Parathyroid adenoma (tissue), 2 donors: Measurements from ENCODE around the gene FGF8.

ENCODE experiments used
- H2AFZ ChIP-seq: fragments of 300-600 bp; sonication (generic); one replicate; pipeline ENCODE4 v1.7.0; 2017; ENCODE audit warnings: antibody characterized with exemption, mild to moderate bottlenecking
- H3K27ac ChIP-seq: fragments of 300-600 bp; sonication (generic); one replicate; pipeline ENCODE4 v1.7.0; 2017
- H3K27me3 ChIP-seq: fragments of 300-600 bp; sonication (generic); one replicate; pipeline ENCODE4 v1.7.0; 2017; ENCODE audit warnings: low read length; ENCODE audit not compliant: control insufficient read depth, insufficient read depth
- H3K36me3 ChIP-seq: fragments of 300-600 bp; sonication (generic); one replicate; pipeline ENCODE4 v1.7.0; 2017; ENCODE audit warnings: low read length; ENCODE audit not compliant: control insufficient read depth, insufficient read depth
- H3K4me1 ChIP-seq: fragments of 300-600 bp; sonication (generic); one replicate; pipeline ENCODE4 v1.7.0; 2017; ENCODE audit warnings: control low read depth
- H3K4me2 ChIP-seq: fragments of 300-600 bp; sonication (generic); one replicate; pipeline ENCODE4 v1.7.0; 2017; ENCODE audit warnings: low read length
- H3K4me3 ChIP-seq: fragments of 300-600 bp; sonication (generic); one replicate; pipeline ENCODE4 v1.7.0; 2017; ENCODE audit warnings: low read depth, low read length
- H3K79me2 ChIP-seq: fragments of 300-600 bp; sonication (generic); one replicate; pipeline ENCODE4 v1.7.0; 2017; ENCODE audit warnings: control low read depth
- H3K9ac ChIP-seq: fragments of 300-600 bp; sonication (generic); one replicate; pipeline ENCODE4 v1.7.0; 2017; ENCODE audit warnings: mild to moderate bottlenecking
- H3K9me3 ChIP-seq: fragments of 300-600 bp; sonication (generic); one replicate; pipeline ENCODE4 v1.7.0; 2017; ENCODE audit warnings: low read length; ENCODE audit not compliant: control insufficient read depth
- CTCF ChIP-seq: fragments of 300-600 bp; sonication (generic); IDR thresholded peaks from one replicate; pipeline ENCODE4 v1.7.0; 2017; ENCODE audit warnings: antibody characterized with exemption, mild to moderate bottlenecking
- donor health status: primary hyperparathyroidism.

The FGF8 gene

GRCh38 chr10:101775273-101776160, at the start of gene FGF8:
Gene FGF8 (minus strand): TSS chr10:101776114. CDS start chr10:101775900, 214 bp downstream.
- Histone ChIP-seq H3K79me2 (no peaks in the 10 kb centered on the region), H3K36me3 (no peaks in the 10 kb centered on the region), H3K4me3 (no peak within 1 kb of the TSS), H3K9me3 (no peaks in the 10 kb centered on the region), H3K27ac (no peak within 1 kb of the TSS), H3K27me3 (peaks cover 3% of the 10 kb centered on the region), H3K4me1 (peaks cover 14% of the 10 kb centered on the region), H3K4me2 (no peak within 1 kb of the TSS), H3K9ac (no peak within 1 kb of the TSS), H2AFZ (no peak within 1 kb of the TSS)
- no peak for TF ChIP-seq CTCF

GRCh38 chr10:101824736-101825135, 48.8 kb upstream of the FGF8 start:
- Histone ChIP-seq H3K9ac (no peak overlapping the region), H2AFZ (no peak overlapping the region), H3K27me3 (no peaks in the 10 kb centered on the region), H3K4me1 (no peaks in the 10 kb centered on the region), H3K9me3 (no peaks in the 10 kb centered on the region), H3K4me2 (no peak overlapping the region), H3K36me3 (no peaks in the 10 kb centered on the region), H3K79me2 (no peaks in the 10 kb centered on the region), H3K4me3 (no peak overlapping the region), H3K27ac (no peak overlapping the region)
- no peak for TF ChIP-seq CTCF

- peaks cover 24% of the 10 kb centered on the region for H3K79me2 ChIP-seq
- H3K4me3 ChIP-seq = peak overlapping the region; percentile 97
- peak overlapping the region; percentile 95 for H2AFZ ChIP-seq
- H3K27ac ChIP-seq = peak overlapping the region; percentile 97
- H3K4me2 ChIP-seq = peak overlapping the region; percentile 63
- H3K36me3 ChIP-seq = no peaks in the 10 kb centered on the region
- no peaks in the 10 kb centered on the region for H3K9me3 ChIP-seq
- H3K27me3 ChIP-seq = no peaks in the 10 kb centered on the region
- peaks cover 8% of the 10 kb centered on the region for H3K4me1 ChIP-seq
- no peak for TF ChIP-seq CTCF
- H3K9ac ChIP-seq = no peak overlapping the region
Measured at GRCh38 chr10:101818872-101819633, 43.1 kb upstream of the FGF8 start.

- H2AFZ ChIP-seq = peak within 1 kb of the TSS; percentile 95
- H3K4me2 ChIP-seq = peak within 1 kb of the TSS; percentile 95
- no peaks in the 10 kb centered on the region for H3K36me3 ChIP-seq
- H3K4me1 ChIP-seq = peaks cover 9% of the 10 kb centered on the region
- H3K27ac ChIP-seq = peak within 1 kb of the TSS; percentile 97
- H3K79me2 ChIP-seq = peaks cover 28% of the 10 kb centered on the region
- peak within 1 kb of the TSS; percentile 98 for H3K9ac ChIP-seq
- TF ChIP-seq CTCF = no peak
- peak within 1 kb of the TSS; percentile 97 for H3K4me3 ChIP-seq
- H3K9me3 ChIP-seq = no peaks in the 10 kb centered on the region
- no peaks in the 10 kb centered on the region for H3K27me3 ChIP-seq
Measured at GRCh38 chr10:101818119-101818871, 42.4 kb upstream of the FGF8 start, which contains the start of gene OGA. Gene OGA (minus strand): TSS chr10:101818444. CDS start chr10:101818022, 422 bp downstream.
